ENCODE results near the gene PALMD.

Gene PALMD

GRCh38 chr1:99697580-99697979, 51.7 kb downstream of the PALMD start:
- DNase-seq (ENCODE audit: low spot score) = no peak

DNA sequence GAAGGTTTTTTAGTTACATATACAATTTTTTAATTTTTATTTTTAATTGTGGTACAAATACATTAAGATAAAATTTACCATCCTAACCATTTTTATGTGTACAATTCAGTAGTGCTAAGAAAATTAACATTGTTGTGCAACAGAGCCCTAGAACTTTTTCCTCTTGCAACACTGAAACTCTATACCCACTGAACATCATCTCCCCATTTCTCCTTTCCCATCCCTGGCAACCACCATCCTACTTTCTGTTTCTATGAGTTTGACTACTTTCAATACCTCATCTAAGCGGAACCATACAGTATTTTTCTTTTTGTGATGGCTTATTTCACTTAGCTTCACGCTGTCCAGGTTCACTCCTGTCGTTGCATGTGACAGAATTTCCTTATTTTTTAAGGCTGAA, 54.1 kb downstream of the PALMD start:
- DNase-seq (ENCODE audit: low spot score) = no peak

DNA sequence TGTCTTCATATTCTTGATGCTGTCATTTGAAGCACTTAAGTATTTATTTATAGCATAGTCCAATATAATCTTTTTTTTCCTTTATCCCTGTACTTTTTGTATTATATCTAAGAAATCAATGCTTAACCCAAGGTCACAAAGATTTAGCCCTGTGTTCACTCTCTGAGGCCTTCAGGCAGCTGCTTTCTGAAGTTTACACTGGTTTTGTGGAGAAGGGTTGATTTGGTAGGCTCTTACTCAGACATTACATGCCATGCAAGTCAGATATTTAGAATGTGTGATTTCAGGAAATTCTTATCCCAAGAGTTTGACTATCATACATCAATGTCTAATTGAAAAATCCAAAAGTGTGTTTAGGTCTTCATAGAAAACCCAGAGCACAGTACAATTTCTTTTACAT, 56.3 kb downstream of the PALMD start:
- DNase-seq (ENCODE audit: low spot score) = no peak

DNA sequence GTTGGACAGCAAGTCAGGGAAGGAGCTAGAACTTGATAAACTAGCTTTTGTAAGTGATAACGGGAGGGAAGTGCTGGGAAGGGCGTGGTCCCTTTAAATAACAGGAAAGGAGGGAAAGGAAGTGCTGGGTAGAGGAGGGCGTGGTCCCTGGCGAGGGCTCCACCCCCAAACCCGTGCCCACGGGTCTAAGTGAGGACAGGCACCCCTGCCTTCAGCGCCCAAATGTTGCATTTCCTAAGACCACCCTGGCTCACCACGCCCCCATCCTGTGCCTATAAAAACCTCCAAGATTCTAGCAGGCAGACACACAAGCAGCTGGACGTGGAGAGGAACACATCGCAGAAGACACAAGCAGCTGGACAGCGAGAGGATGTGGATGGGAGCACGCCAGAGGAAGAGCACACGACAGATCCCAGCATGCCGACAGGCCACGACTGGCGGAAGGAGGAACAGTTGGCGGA, 58.5 kb downstream of the PALMD start:
- no peak for DNase-seq (ENCODE audit: low spot score)

DNA sequence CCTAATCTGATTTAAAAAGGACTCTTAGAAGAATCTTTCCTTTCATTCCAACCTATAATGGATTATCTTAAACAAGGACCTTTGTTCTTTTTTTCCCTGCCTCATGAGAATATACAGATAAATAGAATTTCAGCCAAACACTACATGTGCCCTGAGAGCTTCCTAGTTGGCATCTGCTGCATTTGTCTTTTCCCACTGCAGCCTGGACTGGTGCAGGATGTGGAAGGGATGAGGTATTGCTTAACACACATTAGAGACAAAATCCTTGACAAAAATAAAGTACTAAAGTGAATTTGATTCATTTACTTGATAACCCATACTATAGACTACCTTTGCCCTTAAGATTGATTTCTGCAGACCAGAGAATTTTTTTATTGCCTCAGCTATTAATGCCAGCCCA, 59.5 kb downstream of the PALMD start:
- no peak for DNase-seq (ENCODE audit: low spot score)

GRCh38 chr1:99707535-99708142, 61.7 kb downstream of the PALMD start:
- peak; percentile 83 for DNase-seq (ENCODE audit: low spot score)

DNA sequence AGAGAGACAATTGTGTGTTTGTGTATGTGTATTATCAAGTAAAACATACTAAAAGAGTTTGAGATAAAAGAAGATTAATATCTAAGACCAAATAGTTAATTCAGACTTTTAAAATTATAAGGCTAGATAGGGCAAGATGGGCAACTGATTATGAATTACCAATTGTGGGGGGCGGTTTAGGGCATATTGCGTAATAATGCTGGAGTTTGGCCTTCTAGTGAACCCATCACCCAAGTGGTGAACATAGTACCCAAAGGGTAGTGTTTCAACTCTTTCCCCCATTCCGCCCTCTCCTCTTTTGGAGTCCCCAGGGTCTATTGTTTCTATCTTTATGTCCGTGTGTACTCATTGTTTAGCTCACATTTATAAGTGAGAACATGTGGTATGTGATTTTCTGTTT, 65.1 kb downstream of the PALMD start:
- no peak for DNase-seq (ENCODE audit: low spot score)

DNA sequence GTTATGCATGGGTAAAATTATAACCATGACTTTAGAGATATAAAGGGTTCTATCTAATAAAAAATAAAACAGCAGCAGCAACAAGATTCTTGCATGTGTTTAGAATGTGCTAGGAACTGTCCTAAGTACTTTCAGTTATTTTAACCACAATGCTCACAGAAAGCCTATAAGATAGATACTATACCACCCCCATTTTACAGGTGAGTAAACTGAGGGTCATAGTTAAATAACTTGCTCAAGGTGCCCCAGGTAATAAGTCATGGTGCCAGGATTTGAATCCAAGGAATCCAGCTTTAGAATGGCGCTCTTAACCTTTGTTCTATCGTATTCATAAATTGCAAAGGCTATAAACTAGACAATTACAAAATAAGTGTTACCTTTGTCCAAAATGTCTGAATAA, 67.1 kb downstream of the PALMD start:
- DNase-seq (ENCODE audit: low spot score) = no peak

DNA sequence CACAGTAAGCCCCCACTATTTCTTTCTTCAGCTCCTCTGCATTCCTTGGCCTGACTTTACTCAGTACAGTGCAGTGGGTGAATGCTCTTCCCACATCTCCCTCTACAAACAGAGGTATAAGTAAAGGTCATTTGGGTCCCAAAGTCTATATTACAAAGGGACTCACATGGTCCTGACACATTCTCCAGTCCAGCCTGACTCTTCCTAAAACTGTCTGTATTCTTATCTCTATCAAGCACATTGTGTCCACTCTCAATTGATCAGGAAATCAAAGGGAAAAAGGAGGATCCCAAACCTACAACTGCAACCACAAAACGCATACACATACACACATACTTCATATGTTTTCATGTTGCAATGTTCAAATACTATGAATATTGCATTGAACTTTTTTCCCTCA, 71.1 kb downstream of the PALMD start:
- no peak for DNase-seq (ENCODE audit: low spot score)

DNA sequence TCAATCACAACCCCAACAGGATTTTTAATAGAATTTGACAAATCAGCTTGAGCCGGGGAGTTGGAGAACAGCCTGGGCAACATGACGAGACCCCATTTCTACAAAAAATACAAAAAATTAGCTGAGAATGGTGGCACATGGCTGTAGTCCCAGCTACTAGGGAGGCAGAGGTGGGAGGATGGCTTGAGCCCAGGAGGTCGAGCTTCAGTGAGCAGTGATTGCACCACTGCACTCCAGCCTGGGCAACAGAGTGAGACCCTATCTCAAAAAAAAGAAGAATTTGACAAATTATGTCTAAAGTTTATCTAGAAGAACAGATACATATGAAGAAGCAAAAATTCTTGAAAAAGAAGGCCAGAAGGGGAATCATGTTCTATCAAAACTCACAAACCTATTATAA, 77.3 kb downstream of the PALMD start:
- no peak for DNase-seq (ENCODE audit: low spot score)

DNA sequence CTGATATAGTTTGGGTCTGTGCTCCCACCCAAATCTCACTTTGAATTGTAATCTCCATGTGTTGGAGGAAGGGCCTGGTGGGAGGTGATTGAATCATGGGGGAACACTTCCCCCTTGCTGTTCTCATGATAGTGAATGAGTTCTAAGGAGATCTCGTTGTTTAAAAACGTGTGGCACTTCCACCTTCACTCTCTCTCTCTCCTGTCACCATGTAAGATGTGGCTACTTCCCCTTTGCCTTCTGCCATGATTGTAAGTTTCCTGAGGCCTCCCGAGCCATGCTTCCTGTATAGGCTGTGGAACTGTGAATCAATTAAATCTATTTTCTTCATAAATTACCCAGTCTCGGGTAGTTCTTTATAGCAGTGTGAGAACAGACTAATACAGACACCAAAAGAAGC, 80.1 kb downstream of the PALMD start:
- DNase-seq (ENCODE audit: low spot score) = no peak

DNA sequence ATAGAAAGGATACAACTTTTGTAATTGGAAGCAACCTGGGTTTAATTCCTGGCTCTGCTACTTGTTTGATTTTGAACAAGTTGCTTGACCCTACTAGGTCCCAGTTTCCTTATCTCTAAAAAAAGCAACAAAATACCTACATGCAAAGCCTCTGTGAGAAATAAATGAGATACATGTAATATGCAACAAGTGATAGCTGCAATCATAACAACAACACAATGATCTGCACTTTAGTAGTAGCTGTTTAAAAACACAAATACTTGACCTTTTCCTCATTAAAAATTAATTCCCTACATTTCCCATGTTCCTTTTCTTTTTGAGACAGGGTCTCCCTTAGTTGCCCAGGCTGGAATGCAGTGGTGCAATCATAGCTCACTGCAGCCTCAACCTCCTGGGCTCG, 80.5 kb downstream of the PALMD start:
- DNase-seq (ENCODE audit: low spot score) = no peak

- DNase-seq (ENCODE audit: low spot score) = no peak
These were observed 80.9 kb downstream of the PALMD start for GRCh38 chr1:99726818-99727217.

- DNase-seq (ENCODE audit: low spot score) = no peak
These were observed 81.8 kb downstream of the PALMD start for GRCh38 chr1:99727575-99728185.

- no peak for DNase-seq (ENCODE audit: low spot score)
These were observed 82.8 kb downstream of the PALMD start for GRCh38 chr1:99728494-99729235.

GRCh38 chr1:99731384-99731783, 85.5 kb downstream of the PALMD start:
- no peak for DNase-seq (ENCODE audit: low spot score)

DNA sequence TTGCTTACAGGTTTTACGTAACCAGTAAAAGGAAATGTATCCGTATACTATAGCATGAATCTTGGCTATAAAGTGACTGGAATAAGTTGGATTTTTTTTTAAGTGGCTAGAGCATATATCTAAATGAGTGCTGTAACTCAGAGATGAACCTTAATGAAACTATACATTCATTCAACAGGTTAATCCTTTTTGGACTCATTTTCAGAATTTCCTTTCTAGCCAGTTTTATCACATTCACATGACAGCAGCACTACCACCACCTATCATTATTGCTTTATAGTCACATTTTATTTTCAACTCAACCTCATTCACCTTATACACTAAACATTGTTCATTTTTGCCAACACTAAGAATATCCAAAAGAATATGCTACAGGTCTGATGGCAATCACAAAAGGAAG, 89.9 kb downstream of the PALMD start:
- no peak for DNase-seq (ENCODE audit: low spot score)

DNA sequence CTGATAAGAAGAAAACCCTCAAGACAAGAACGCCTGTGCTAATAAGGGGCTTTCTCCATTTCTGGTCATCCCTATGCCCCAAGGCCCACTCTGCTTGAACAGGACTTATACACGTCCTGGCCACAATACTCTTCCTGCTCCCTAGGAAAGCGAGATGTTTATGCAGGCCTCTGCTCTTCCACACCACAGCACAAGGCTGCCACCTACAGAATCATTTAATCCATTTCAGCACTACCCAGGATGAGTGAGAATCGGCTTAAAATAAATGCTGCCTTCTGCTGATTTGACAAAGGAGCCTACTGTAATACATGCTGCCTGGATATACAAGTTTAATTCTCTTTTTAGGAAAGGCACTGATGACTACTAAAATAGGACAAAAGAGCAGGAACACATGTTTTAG, 91.1 kb downstream of the PALMD start:
- DNase-seq (ENCODE audit: low spot score) = peak; percentile 81

- DNase-seq (ENCODE audit: low spot score) = no peak
These were observed 93.0 kb downstream of the PALMD start for GRCh38 chr1:99738858-99739465.

DNA sequence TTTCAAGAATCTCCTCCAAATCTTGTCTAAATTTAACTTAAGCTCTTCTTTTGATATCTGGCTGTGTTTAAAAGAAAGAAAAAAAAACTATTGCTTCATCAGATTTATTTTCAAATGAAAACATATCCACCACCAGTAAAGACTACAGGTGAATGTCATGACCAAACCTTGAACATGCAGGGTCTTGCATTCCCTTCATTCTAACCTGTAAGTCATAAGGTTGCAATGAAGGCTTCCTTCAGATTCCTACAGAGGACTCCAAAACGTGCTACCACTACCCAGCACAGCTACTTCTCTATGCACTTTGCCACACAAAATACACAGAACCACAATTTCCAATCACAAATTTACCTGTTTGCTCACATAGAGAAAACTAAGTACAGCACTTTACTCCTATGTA, 94.2 kb downstream of the PALMD start:
- DNase-seq (ENCODE audit: low spot score) = no peak
